T-helper 9 cell (primary cell): Measurements from ENCODE around the gene DAAM1.

Source experiments
- DNase-seq: peaks from one replicate; pipeline ENCODE4 v3.0.0-alpha.2; 2020

DAAM1 gene

GRCh38 chr14:59376686-59377085 lies 188.2 kb downstream of the DAAM1 start:
- no peak for DNase-seq

- DNase-seq, result no peak
Observed at GRCh38 chr14:59377491-59377890, 189.0 kb downstream of the DAAM1 start.

- no peak for DNase-seq
Observed at GRCh38 chr14:59377991-59378601, 189.6 kb downstream of the DAAM1 start.

- no peak for DNase-seq
Observed at GRCh38 chr14:59389936-59390335, 201.5 kb downstream of the DAAM1 start.

- DNase-seq, result no peak
Observed at GRCh38 chr14:59391388-59391787, 202.9 kb downstream of the DAAM1 start.

GRCh38 chr14:59394268-59394667 lies 205.8 kb downstream of the DAAM1 start:
- DNase-seq, result no peak

GRCh38 chr14:59395672-59396071 lies 207.2 kb downstream of the DAAM1 start:
- no peak for DNase-seq

GRCh38 chr14:59398841-59399240 lies 210.4 kb downstream of the DAAM1 start:
- DNase-seq, result no peak

- DNase-seq, result no peak
Observed at GRCh38 chr14:59406454-59407245, 218.2 kb downstream of the DAAM1 start.

- DNase-seq, result no peak
Observed at GRCh38 chr14:59407246-59408010, 219.0 kb downstream of the DAAM1 start.

GRCh38 chr14:59415836-59416602 lies 227.6 kb downstream of the DAAM1 start:
- DNase-seq, result no peak

- DNase-seq, result no peak
Observed at GRCh38 chr14:59417311-59417710, 228.8 kb downstream of the DAAM1 start.

- DNase-seq, result no peak
Observed at GRCh38 chr14:59419303-59419702, 230.8 kb downstream of the DAAM1 start.
